Sigmoid colon (tissue), 7 donors: ENCODE data around the gene TNIK. TPM values are rescaled to one million over a fixed set of nuclear protein-coding genes. Genes with fewer than 3 reads are reported as not detected.

Experiments
- DNase-seq: peaks from one replicate; pipeline ENCODE4 v3.0.0-alpha.2; 2019
- H3K27ac ChIP-seq, 4 donors: fragments of 200-600 bp; sonication (generic); one replicate each; pipeline ENCODE4 v1.5.1; 2016 to 2019; ENCODE audit warnings: mild to moderate bottlenecking in 1 of 4
- H3K27me3 ChIP-seq, 3 donors: fragments of 200-600 bp; sonication (generic); one replicate each; pipeline ENCODE4 v1.5.1; 2019; ENCODE audit warnings: mild to moderate bottlenecking in 1 of 3
- H3K36me3 ChIP-seq, 4 donors: fragments of 200-600 bp; sonication (generic); one replicate each; pipeline ENCODE4 v1.5.1; 2016 to 2019
- H3K4me1 ChIP-seq, 4 donors: fragments of 200-600 bp; sonication (generic); one replicate each; pipeline ENCODE4 v1.5.1; 2017 to 2019
- H3K4me3 ChIP-seq, 4 donors: fragments of 200-600 bp; sonication (generic); one replicate each; pipeline ENCODE4 v1.5.1; 2017 to 2019; ENCODE audit warnings: mild to moderate bottlenecking in 2 of 4, moderate library complexity in 1 of 4
- H3K9me3 ChIP-seq, 4 donors: fragments of 200-600 bp in 3 of 4; sonication (generic) in 3 of 4; one replicate each; pipeline versions ENCODE4 v1.5.1 to v1.6.1; 2013 to 2019
- EP300 ChIP-seq, 4 donors: sonication (generic); formaldehyde crosslinking; IDR thresholded peaks; one replicate each; pipeline ENCODE4 v1.6.1; 2017; ENCODE audit warnings: antibody characterized with exemption in 4 of 4
- POLR2A ChIP-seq, 2 donors: fragments of 450-650 bp; IDR thresholded peaks; one replicate each; pipeline ENCODE4 v1.6.1; 2016; ENCODE audit warnings: antibody characterized with exemption in 2 of 2, mild to moderate bottlenecking in 2 of 2, moderate library complexity in 2 of 2
- POLR2AphosphoS5 ChIP-seq, 4 donors: sonication (generic); formaldehyde crosslinking; IDR thresholded peaks; one replicate each; pipeline ENCODE4 v1.6.1; 2017; ENCODE audit warnings: antibody characterized with exemption in 4 of 4
- WGBS, 2 donors: extraction: QIAGEN DNeasy Blood & Tissue Kit; methylation state at CpG; one replicate each; pipeline ENCODE4 v1.1.7; 2013; 5-methylcytosine and 5-hydroxymethylcytosine counted together
- intact Hi-C: fragments of 100-400 bp; cut with DNase I; formaldehyde crosslinking; loops from one replicate; pipeline ENCODE4 v1.15.1; 2023
- polyA plus RNA-seq, 3 donors: library from polyadenylated mRNA; stranded (reverse); fragments of 200-250 nt; gene quantifications; one replicate each; pipeline ENCODE4 v1.2.3, GENCODE V29; 2013
- total RNA-seq, 4 donors: library from RNA; depleted of rRNA; stranded (reverse); fragments of >200 nt; gene quantifications; one replicate each; pipeline ENCODE4 v1.1.0, GENCODE V29; 2016
- TF ChIP-seq, protein P1 (sequence below), 4 experiments: fragments of 450-650 bp in 3 of 4; fragments of 200-600 bp in 1 of 4; IDR thresholded peaks; one replicate each; pipeline ENCODE4 v1.5.1; 2016 to 2019; ENCODE audit warnings: antibody characterized with exemption in 4 of 4, mild to moderate bottlenecking in 3 of 4, moderate library complexity in 2 of 4
- donor health status: healthy with polysubstance abuse.
- donor health status: Bipolar disorder and iron deficiency.
- donor health status: healthy.

The TNIK gene
- total and polyA plus RNA-seq, 7 donors: 5.4 to 21.3 (median 9.2) TPM

DNA sequence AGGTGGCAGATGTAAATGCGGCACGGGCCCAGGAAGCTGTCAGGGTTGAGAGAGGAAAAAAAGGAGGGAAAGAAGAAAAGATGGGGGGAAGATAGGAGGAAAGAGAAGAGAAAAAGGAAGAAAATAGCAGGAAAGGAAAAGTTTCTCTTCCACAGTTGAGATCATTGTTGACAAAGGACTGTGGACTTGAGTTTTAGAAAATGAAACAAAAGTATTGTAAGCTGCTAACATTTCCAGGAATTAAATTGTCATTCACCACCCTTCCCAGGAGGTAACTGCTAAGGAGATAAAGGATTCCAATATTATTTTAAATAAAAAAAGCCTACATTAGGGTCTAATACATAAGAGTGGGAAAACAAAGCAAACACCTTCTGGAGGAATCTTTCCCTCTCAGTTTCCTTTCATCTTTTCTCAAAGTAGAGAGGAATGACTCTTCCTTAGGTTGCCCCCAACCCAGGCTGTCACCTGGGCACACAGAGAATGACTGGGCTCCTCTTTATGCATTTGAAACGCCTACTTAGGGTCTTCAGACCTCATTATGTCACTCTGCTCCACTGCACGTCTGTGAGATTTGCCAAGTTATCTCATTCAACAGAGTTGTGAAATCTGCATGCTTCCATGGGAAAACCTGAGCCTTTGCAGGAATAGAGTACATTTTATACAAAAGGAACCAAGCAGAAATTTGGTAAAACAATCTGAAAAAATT, 194.0 kb downstream of the TNIK start:
- H3K4me3 ChIP-seq: no peak overlapping the region
- H3K27me3 ChIP-seq: no peaks in the 10 kb centered on the region
- 65 to 81% methylated on average over 4 of the region's 4 CpGs for WGBS, 2 donors
- intact Hi-C loops: no loop called here
- no peaks in the 10 kb centered on the region for H3K36me3 ChIP-seq
- H3K27ac ChIP-seq: peak overlapping the region in 3 of 4 donors; percentile 20 to 60 (median 32)
- no peak for DNase-seq
- peaks cover 0 to 35% (median 22%) of the 10 kb centered on the region in 4 donors for H3K4me1 ChIP-seq
- H3K9me3 ChIP-seq: no peaks in the 10 kb centered on the region
- TF ChIP-seq POLR2AphosphoS5 (IDR thresholded peaks at IDR 0.05): no peak
- TF ChIP-seq EP300 (IDR thresholded peaks at IDR 0.05): no peak
- no peak for TF ChIP-seq POLR2A (IDR thresholded peaks at IDR 0.05)
- TF ChIP-seq, protein P1, sequence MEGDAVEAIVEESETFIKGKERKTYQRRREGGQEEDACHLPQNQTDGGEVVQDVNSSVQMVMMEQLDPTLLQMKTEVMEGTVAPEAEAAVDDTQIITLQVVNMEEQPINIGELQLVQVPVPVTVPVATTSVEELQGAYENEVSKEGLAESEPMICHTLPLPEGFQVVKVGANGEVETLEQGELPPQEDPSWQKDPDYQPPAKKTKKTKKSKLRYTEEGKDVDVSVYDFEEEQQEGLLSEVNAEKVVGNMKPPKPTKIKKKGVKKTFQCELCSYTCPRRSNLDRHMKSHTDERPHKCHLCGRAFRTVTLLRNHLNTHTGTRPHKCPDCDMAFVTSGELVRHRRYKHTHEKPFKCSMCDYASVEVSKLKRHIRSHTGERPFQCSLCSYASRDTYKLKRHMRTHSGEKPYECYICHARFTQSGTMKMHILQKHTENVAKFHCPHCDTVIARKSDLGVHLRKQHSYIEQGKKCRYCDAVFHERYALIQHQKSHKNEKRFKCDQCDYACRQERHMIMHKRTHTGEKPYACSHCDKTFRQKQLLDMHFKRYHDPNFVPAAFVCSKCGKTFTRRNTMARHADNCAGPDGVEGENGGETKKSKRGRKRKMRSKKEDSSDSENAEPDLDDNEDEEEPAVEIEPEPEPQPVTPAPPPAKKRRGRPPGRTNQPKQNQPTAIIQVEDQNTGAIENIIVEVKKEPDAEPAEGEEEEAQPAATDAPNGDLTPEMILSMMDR (IDR thresholded peaks at IDR 0.05): no peak

- no peak for DNase-seq
- H3K4me1 ChIP-seq: peaks cover 0 to 30% (median 20%) of the 10 kb centered on the region in 4 donors
- H3K27ac ChIP-seq: no peak overlapping the region
- TF ChIP-seq, protein P1 (IDR thresholded peaks at IDR 0.05): no peak
- TF ChIP-seq POLR2AphosphoS5 (IDR thresholded peaks at IDR 0.05): no peak
- TF ChIP-seq EP300 (IDR thresholded peaks at IDR 0.05): no peak
- no peak for TF ChIP-seq POLR2A (IDR thresholded peaks at IDR 0.05)
- H3K4me3 ChIP-seq: no peak overlapping the region
- intact Hi-C loops: no loop called here
- no peaks in the 10 kb centered on the region for H3K36me3 ChIP-seq
- H3K27me3 ChIP-seq: no peaks in the 10 kb centered on the region
- no peaks in the 10 kb centered on the region for H3K9me3 ChIP-seq
- WGBS, 2 donors: 96 to 97% methylated on average over 6 of the region's 6 CpGs
Observed at GRCh38 chr3:171264758-171265157, 195.4 kb downstream of the TNIK start.

DNA sequence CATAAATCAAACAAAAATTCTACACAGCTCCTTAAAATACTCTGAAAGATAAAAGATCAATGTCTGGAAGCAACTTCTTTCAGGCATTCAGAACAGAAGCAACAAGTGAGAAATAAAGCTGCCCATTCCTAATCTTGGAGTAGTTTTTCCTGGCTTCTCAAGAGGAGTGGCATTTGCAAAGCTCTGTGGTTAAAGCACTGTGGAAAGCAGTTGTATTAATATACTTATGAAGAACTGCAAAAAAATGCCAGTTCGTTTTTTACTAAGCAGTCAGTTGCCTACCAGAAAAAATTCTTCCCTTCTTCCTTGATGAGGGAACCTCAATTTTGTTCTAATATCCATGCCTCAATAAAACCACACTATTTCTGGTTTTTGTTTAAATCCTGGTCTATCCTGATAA, 197.8 kb downstream of the TNIK start:
- Histone ChIP-seq H3K4me1 (peaks cover 0 to 32% (median 29%) of the 10 kb centered on the region in 4 donors), H3K27me3 (no peaks in the 10 kb centered on the region), H3K36me3 (no peaks in the 10 kb centered on the region), H3K27ac (no peak overlapping the region), H3K4me3 (no peak overlapping the region), H3K9me3 (no peaks in the 10 kb centered on the region)
- intact Hi-C loops: no loop called here
- no peak for DNase-seq
- 76 to 84% methylated on average over 1 of the region's 1 CpG for WGBS, 2 donors
- TF ChIP-seq, protein P1 (IDR thresholded peaks at IDR 0.05): no peak
- no peak for TF ChIP-seq POLR2AphosphoS5 (IDR thresholded peaks at IDR 0.05)
- no peak for TF ChIP-seq EP300 (IDR thresholded peaks at IDR 0.05)
- no peak for TF ChIP-seq POLR2A (IDR thresholded peaks at IDR 0.05)

GRCh38 chr3:171261487-171261886, 198.7 kb downstream of the TNIK start:
- Histone ChIP-seq H3K4me1 (peaks cover 0 to 30% (median 26%) of the 10 kb centered on the region in 4 donors), H3K27me3 (no peaks in the 10 kb centered on the region), H3K9me3 (no peaks in the 10 kb centered on the region), H3K27ac (no peak overlapping the region), H3K36me3 (no peaks in the 10 kb centered on the region), H3K4me3 (no peak overlapping the region)
- WGBS, 2 donors: 26 to 67% methylated on average over 3 of the region's 3 CpGs
- no peak for DNase-seq
- TF ChIP-seq, protein P1 (IDR thresholded peaks at IDR 0.05): no peak
- TF ChIP-seq POLR2AphosphoS5 (IDR thresholded peaks at IDR 0.05) (no peak), EP300 (IDR thresholded peaks at IDR 0.05) (no peak), POLR2A (IDR thresholded peaks at IDR 0.05) (no peak)
- intact Hi-C loops: no loop called here
